GM19438 (cell line): ENCODE results near the gene NOMO2.
"Not testable (repeated sequence)": the region's sequence is repeated elsewhere in the genome, so short reads cannot be mapped to it uniquely, and the experiment has no call there.

Experiments used
- ATAC-seq: cut with Tn5 transposase; IDR thresholded peaks from one replicate; pipeline ENCODE4 v1.9.1; 2021; ENCODE audit warnings: low read depth; ENCODE audit not compliant: unreplicated experiment

NOMO2 gene

GRCh38 chr16:18579261-18579660, 17.4 kb upstream of the NOMO2 start:
- not testable (repeated sequence) for ATAC-seq

- ATAC-seq = not testable (repeated sequence)
These were observed 16.0 kb upstream of the NOMO2 start for GRCh38 chr16:18577942-18578341.

DNA sequence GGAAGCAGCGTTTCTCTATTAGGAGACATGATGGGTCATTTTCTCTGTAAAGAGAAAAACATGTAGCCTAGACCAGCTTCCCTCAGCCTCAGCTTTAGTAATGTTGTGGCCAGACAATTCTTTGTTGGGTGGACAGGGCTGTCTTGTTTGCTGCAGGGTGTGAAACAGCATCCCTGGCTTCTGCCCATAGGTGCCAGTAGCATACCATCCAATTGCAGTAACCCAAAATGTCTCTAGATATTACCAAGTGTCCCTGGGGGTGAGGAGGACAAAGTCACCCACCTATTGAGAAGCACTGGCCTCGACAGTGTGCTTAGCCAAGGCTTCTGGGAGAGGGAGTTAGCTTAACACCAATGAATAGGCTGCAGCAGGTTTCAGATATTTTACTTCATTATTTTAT, 14.0 kb upstream of the NOMO2 start:
- not testable (repeated sequence) for ATAC-seq

DNA sequence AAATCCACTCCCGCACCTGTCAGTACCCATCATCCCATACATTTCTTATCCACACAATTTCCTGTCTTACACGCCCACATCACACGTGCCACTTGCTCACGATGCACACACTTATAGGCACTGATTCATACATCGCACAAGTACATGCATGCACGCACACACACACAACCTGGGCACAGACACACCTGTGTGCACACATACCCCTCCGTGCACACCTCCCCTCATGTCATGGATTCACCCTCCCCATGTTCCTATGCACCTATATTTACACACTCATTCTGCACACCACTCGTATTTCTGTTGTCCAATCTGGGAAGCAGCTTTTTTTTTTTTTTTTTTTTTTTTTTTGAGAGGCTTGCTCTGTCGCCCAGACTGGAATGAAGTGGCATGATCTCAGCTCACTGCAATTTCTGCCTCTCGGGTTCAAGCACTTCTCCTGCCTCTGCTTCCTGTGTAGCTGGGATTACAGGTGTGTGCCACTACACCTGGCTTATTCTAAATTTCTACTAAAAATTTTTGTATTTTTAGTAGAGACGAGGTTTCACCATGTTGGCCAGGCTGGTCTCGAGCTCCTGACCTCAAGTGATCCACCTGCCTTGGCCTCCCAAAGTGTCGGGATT, 13.5 kb upstream of the NOMO2 start:
- ATAC-seq = not testable (repeated sequence)

GRCh38 chr16:18573887-18574286, 12.0 kb upstream of the NOMO2 start:
- ATAC-seq = not testable (repeated sequence)

DNA sequence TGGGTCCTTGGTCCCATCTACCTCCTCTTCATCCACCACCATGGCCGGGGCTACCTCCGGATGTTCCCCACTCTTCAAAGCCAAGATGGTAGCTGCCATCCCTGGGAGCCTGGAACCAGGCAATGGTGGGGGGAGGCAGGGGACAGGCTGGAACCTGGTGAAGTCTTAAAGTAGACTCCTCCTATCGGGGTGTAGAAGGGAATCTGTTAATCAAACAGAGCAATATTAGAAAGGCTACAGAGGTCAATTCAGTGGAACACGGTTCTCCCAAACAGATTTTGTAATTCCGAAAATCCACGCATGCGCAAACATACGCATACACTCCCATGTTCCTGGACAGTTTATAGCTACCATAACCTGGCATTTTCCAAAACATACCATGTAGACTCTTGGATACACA, 11.1 kb upstream of the NOMO2 start:
- ATAC-seq = not testable (repeated sequence)

- ATAC-seq = not testable (repeated sequence)
These were observed 9.5 kb upstream of the NOMO2 start for GRCh38 chr16:18571307-18571850.

GRCh38 chr16:18570529-18571306, 8.8 kb upstream of the NOMO2 start:
- not testable (repeated sequence) for ATAC-seq

- ATAC-seq = not testable (repeated sequence)
These were observed 1.3 kb downstream of the NOMO2 start for GRCh38 chr16:18560416-18561220.

GRCh38 chr16:18553671-18554070, 8.2 kb downstream of the NOMO2 start:
- not testable (repeated sequence) for ATAC-seq

DNA sequence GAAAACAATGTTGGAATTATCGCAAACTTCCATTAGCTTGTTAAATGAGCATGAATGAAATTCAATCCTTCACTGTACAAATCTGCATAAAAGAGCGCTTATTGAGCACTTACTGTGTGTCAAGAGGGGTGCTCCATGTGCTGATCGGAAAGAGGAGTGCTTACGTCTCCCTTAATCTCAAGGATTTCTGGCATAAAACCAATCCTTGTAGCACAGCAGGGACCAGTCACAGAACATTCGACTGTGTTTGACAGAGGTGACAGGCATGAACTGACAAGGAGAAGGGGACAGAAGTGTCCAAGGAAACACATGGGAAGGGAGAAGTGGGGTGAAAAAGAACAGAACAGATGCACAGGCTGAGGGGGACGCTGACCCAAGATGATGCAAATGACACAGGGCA, 14.5 kb downstream of the NOMO2 start:
- ATAC-seq = not testable (repeated sequence)

DNA sequence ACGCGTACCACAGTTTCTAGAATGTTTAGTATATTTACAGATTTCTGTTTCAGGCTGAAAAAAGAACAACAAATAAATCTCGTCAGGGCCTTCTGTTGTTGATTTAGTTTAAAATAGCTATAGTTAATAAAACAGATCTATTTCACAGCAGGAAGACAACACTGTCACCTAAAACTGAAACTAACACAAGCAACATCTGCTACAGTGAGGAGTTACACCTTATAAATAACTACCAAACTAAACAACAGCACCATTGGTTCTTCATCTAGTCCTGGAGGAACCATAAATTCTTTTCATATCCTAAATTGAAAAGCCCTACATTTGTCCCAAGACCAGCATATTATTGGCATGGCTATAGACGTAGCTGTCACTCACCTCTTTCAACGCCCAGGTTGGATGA, 15.0 kb downstream of the NOMO2 start:
- ATAC-seq = not testable (repeated sequence)

DNA sequence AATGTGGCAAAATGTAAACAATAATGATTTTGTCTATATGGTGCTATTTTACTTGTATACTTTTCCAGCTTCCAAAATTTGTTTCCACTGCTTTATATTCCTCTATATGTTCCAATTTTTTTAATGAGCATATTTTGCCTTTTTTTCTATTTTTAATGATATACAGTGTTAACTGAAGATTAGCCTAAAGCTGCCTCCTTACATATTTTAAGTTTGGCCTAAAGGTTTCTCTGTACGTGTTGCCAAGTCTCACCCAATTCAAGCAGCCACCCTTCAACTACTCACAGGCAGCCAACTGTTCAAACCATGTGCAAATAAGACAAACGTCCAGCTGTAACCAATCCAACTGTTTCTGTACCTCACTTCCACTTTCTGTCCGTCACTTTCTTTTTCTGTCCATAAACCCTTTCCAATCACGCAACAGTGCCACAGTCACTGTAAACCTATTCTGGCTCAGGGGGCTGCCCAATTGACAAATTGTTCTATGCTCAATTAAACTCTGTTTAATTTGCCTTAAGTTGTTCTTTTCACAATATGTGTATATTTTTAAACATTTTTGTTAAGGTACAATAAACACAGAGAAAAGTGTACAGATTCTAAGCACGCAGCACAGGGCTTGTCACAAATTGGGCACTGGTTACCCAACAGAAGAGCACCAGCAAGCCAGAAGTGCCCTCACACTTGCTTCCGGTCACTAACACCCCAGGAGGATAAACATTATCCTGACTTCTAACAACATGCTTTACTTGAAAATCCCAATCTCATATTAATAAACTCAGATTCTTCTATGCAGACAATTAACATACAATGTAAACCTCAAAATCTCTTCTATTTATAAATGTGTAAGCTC, 17.4 kb downstream of the NOMO2 start:
- not testable (repeated sequence) for ATAC-seq

GRCh38 chr16:18541912-18542311, 20.0 kb downstream of the NOMO2 start:
- ATAC-seq = not testable (repeated sequence)

GRCh38 chr16:18537004-18537403, 24.9 kb downstream of the NOMO2 start:
- ATAC-seq = not testable (repeated sequence)

- ATAC-seq = not testable (repeated sequence)
These were observed 26.3 kb downstream of the NOMO2 start for GRCh38 chr16:18535519-18536168.

- ATAC-seq = not testable (repeated sequence)
These were observed 27.6 kb downstream of the NOMO2 start for GRCh38 chr16:18534308-18534707.

DNA sequence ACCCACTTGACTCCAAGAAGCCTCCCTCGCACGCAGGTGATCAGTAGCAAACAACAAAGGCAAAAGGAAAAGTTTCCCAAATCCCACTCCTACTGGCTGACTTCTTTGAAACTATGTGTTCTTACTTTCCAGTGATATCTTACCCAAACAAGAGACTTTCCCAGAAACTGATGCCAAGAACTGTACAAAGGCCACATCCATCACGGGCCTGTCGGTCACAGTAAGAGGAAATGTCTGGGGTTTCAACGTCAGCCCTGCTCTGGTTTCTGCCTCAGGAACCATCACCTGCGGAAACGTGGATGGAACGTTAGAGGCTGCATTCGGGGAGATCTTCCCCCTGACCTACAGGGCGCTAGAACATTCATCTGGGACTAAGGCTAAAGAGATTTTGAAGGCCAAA, 30.6 kb downstream of the NOMO2 start:
- not testable (repeated sequence) for ATAC-seq

DNA sequence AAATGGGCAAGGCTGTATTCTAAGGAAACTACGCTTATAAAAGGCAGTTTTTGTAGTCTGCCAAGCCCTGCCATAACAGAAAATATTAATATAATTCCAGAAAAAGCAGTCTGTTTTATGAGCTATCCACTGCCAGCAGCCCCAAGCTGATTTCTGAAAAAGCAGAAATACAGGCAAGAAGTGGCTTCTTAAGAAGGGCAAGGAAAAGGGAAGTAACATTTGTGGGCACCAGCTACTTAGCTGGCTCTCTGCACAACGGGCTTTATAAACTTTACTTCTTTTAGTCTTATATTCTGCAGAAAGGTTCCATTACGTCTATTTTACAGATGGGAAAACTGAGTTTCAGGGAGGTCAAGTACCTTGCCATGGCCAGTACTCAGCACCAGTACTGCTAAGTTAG, 31.6 kb downstream of the NOMO2 start:
- not testable (repeated sequence) for ATAC-seq
